HG03558 (cell line): ENCODE measurements around the gene KIAA1958.
"Not testable (repeated sequence)": the region's sequence is repeated elsewhere in the genome, so short reads cannot be mapped to it uniquely, and the experiment has no call there.

Source experiments
- ATAC-seq: cut with Tn5 transposase; IDR thresholded peaks from one replicate; pipeline ENCODE4 v1.9.1; 2021; ENCODE audit warnings: moderate number of reproducible peaks; ENCODE audit not compliant: unreplicated experiment; ENCODE audit errors: extremely low read depth

The KIAA1958 gene

DNA sequence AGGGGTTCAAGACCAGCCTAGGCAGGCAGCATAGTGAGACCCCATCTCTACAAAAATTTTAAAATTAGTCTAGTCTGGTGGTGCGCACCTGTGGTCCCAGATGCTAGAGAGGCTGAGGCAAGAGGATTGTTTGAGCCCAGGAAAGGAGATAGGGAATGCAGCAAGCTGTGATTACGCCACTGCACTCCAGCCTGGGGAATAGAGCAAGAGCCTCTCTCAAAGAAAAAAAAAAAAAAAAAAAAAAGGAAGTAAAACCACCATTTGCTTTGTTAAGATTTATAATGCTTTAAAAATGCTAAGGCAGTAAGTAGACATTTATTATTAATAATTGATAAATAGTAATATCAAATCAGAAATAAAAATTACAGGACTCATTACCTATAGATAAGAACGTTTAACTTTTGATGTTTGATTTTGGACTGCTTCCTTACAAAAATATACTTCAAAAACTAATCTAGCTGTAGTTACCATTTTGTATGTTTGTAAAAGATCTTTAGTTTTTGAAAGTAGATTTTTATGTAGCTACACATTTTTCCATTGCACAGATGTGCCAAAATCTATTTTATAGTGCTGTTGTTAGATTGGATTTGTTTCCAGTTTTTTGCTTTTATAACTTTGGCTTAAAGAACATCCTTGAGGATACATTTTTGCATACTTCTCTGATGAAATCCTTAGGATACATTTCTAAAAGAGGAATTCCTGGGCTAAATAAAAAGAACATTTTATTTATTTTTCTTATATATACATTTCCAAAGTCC, 144.9 kb downstream of the KIAA1958 start:
- no peak for ATAC-seq

DNA sequence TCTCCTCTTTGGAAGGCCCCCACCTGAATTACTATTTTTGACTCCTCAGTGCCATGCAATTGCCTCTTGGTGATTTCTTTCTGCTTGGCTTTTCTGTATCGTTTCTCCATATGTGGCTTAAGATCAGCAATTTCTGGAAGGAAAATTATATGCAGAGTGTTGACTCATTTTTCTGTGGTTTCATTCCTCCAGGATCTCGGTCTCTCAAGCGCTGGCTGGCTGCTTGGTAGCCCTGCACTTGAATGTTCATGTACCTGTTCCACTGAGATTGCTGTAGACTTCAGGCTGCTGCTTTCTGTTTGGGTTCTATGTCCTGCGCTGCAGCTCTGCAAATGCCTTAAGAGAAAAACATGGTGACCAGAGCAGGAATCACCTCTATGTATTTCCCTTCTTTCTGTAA, 153.7 kb downstream of the KIAA1958 start:
- ATAC-seq, result no peak

- no peak for ATAC-seq
Measured at GRCh38 chr9:112642126-112642525, 155.5 kb downstream of the KIAA1958 start.

GRCh38 chr9:112647596-112647995, 161.0 kb downstream of the KIAA1958 start:
- ATAC-seq, result no peak

DNA sequence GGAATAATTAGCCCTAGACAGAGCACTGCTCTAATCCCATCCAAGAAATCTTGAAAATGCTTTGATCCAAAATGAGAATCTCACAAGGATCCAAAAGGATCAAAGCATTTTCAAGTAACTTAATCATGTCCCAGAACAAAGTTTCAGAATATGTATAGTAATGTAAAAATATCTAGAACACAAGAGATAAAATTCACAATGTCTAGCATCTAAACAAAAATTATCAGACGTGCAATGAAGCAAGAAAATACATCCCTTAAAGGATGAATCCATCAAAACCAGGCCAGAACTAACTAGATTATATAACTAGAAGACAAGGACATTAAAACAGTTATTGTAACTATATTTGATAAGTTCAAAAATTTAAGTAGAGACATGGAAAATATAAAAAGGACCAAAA, 162.0 kb downstream of the KIAA1958 start:
- no peak for ATAC-seq

DNA sequence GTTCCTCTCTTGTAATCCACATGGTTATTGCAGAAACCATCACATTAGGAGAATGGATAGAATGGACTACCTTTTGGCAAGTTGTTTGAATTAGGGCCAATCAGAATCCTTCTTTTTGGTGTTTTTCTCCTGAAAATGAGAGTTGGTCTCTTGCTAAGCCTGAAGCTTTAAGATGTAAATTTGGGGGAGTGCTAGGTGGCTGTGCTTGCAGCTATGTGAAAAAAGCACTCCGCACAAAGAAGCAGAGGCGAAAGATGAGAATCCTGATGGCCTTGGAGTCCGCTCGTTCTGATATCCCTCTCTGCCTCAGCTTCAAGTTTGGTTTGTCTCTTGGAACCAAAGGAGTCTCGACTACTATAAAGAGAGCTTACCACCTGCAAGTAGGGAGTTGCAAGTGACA, 167.7 kb downstream of the KIAA1958 start:
- no peak for ATAC-seq

GRCh38 chr9:112655668-112656067, 169.0 kb downstream of the KIAA1958 start:
- no peak for ATAC-seq

- ATAC-seq, result no peak
Measured at GRCh38 chr9:112659906-112660305, 173.3 kb downstream of the KIAA1958 start.

- no peak for ATAC-seq
Measured at GRCh38 chr9:112663681-112664080, 177.1 kb downstream of the KIAA1958 start.

GRCh38 chr9:112664531-112664930, 177.9 kb downstream of the KIAA1958 start:
- ATAC-seq, result no peak

DNA sequence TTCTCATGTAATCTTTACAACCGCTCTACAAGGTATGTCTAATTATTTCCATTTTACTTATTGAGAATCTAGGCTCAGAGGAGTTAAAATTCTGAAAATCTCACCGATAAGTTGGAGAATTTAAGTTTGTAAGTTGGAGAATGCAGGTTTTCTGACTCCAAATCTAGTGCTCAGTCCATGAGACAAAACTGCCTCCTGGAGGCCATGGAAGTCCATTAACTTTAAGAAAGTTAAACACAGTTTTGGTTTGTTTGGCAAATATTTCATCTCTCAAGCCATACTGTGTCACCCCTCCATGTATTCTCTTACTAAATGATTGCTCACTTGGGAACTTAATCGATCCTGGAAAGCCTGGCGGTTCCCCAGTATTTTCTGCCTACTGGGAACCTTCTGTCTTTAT, 178.7 kb downstream of the KIAA1958 start:
- ATAC-seq, result no peak

- ATAC-seq, result no peak
Measured at GRCh38 chr9:112669326-112669725, 182.7 kb downstream of the KIAA1958 start.

DNA sequence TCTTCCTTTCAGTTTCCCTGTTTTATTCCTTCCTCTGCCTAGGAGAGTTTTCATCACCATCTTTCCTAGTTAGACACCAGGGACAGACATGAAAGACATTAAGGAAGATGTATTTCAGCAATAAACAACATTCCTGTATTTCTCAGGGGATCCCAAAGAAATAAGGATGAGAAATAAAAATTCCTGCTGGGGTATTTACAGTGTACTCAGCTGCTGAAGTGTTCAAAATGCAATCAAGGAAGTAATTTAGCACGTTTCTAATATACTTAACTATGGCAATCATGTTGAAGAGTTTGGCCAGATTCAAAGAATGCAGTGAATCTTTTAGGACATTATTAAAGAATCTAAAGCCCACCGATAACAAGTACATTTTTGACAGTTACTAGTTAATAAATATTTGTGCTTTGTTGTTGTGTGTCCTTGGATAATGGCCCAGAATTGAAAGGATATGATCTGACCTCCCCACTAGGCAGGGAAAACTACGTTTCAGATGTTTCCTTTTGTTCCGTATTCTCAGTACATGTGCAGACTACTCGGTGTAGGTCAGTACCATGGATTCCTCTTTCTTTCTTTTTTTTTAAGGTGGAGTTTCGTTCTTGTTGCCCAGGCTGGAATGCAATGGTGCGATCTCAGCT, 184.5 kb downstream of the KIAA1958 start:
- no peak for ATAC-seq

- ATAC-seq, result not testable (repeated sequence)
Measured at GRCh38 chr9:112673221-112673620, 186.6 kb downstream of the KIAA1958 start.

- no peak for ATAC-seq
Measured at GRCh38 chr9:112677040-112677439, 190.4 kb downstream of the KIAA1958 start.

DNA sequence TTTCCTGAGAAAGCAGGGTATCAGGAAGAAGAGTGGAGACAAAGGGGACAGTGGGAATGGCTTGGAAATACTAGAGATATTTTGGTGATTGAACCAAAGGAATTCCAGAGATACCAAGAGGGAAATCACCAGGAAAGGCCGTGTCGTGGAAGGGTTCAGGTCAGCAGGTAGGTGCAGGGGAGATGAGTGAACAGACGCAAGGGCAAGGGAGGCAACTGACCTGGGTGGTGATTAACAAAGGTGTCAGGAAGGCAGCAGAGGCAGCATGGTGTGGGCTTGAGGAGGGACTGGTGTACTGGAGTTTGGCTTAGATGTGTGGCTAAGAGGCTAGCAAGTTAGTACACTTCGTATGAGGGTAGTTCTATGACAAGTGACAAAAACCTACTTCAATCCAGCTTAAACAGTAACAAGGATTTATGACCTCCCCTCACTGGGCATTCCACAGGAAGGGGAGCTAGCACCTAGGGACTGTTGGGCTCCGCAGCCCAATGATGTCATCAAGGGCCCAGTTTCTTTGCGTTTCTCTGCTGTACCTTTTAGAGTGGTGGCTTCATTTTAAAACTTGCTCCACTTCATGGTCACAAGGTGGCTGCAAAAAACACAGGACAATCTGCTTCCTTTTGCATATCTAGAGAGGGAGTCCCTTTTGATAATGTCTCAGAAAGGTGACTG, 194.2 kb downstream of the KIAA1958 start:
- ATAC-seq, result no peak

GRCh38 chr9:112689161-112689740, 202.6 kb downstream of the KIAA1958 start:
- no peak for ATAC-seq

DNA sequence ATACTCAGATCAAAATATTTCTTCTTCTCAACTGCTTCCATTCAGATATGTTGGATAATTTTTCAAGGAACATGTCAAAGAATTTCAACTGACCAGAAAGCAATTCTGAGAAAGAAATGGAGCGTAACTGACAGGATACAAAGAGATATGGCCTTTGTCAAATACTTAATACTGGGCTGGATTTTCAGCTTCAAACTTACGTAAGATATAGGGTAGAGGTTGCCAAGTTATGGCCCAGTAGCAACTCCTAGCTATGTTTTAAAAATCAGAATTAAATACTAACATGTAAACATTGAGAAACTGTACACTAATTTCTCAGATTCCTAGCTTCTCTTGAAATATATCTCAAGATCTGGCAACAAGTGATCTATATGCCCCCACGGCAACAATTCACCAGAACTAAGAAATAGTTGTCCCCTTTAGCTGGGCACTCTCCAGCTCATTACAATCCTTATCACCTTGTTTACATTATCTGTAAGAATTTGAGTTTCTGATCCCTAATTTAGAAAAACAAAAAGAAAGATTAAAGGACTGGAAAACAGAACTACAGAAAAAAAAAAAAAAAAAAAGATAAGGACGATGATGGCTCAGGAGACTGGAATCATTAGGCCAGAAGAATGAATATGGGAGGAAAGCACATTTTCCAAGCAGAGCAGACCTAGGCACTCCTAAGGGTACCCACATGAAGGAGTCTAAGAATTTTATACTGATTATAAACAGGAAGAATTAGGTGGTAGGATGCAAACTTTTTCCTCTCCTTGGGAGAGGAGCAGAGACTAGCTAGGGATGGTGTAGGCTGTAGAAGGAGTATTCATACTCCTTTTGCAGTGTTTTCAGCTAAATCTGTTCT, 208.3 kb downstream of the KIAA1958 start:
- ATAC-seq, result no peak

DNA sequence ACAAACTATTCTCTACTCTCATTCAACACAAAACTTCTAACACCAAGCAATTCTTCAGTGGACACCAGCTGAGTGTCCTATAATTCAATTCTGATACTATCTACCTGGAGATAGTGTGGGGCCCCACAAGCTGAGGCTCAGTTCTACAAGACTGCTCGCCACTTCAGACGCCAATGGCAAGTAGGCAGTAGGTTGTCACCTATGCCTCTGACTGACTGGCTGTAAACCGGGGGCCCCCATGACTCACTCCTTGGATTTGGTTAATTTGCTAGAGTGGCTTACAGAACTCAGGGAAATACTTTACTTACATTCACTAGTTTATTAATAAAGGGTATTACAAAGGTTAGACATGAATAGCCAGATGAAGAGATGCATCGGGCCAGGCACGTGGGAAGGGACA, 209.8 kb downstream of the KIAA1958 start:
- no peak for ATAC-seq

- peak; percentile 76 for ATAC-seq
Measured at GRCh38 chr9:112699230-112699629, 212.6 kb downstream of the KIAA1958 start.
